Liver (tissue), 9 donors: ENCODE measurements around the gene SF3B3. TPM values are rescaled to one million over a fixed set of nuclear protein-coding genes. Genes with fewer than 3 reads are reported as not detected.

Experiments used
- DNase-seq: peaks from one replicate; pipeline ENCODE4 v3.0.0-alpha.2; 2017; ENCODE audit warnings: low spot score
- H3K27ac ChIP-seq, 2 donors: one replicate each; pipeline ENCODE4 v1.7.0; 2013; ENCODE audit warnings: inconsistent platforms in 2 of 2, low read length in 2 of 2, control low read depth in 1 of 2, low read depth in 1 of 2, mild to moderate bottlenecking in 1 of 2
- H3K27me3 ChIP-seq, 4 donors: one replicate each; pipeline versions ENCODE4 v1.6.1 to v1.7.0; 2013; ENCODE audit warnings: low read length in 3 of 4, inconsistent platforms in 1 of 4, mild to moderate bottlenecking in 1 of 4, moderate library complexity in 1 of 4; ENCODE audit not compliant: control insufficient read depth in 4 of 4, insufficient read depth in 4 of 4
- H3K36me3 ChIP-seq, 4 donors: one replicate each; pipeline versions ENCODE4 v1.6.1 to v1.7.0; 2013; ENCODE audit warnings: low read length in 3 of 4, mild to moderate bottlenecking in 3 of 4, low read depth in 1 of 4, moderate library complexity in 1 of 4; ENCODE audit not compliant: control insufficient read depth in 4 of 4, insufficient read depth in 3 of 4
- H3K4me1 ChIP-seq, 4 donors: one replicate each; pipeline versions ENCODE4 v1.6.1 to v1.7.0; 2013; ENCODE audit warnings: low read length in 3 of 4, mild to moderate bottlenecking in 3 of 4, moderate library complexity in 1 of 4; ENCODE audit not compliant: control insufficient read depth in 4 of 4, insufficient read depth in 4 of 4
- H3K4me3 ChIP-seq, 3 donors: one replicate each; pipeline versions ENCODE4 v1.6.1 to v1.7.0; 2013; ENCODE audit warnings: low read length in 3 of 3, control low read depth in 1 of 3, low read depth in 1 of 3, mild to moderate bottlenecking in 1 of 3
- H3K9ac ChIP-seq, 2 donors: one replicate each; pipeline ENCODE4 v1.7.0; 2013; ENCODE audit warnings: low read length in 2 of 2, mild to moderate bottlenecking in 2 of 2, moderate library complexity in 2 of 2, control low read depth in 1 of 2, low read depth in 1 of 2
- H3K9me3 ChIP-seq, 4 donors: one replicate each; pipeline versions ENCODE4 v1.6.1 to v1.7.0; 2013; ENCODE audit warnings: low read length in 3 of 4; ENCODE audit not compliant: control insufficient read depth in 4 of 4
- EGR1 ChIP-seq, 2 donors: IDR thresholded peaks; 2 replicates each; pipeline ENCODE4 v1.6.1; 2016 to 2018; ENCODE audit warnings: antibody characterized with exemption in 2 of 2, low read depth in 2 of 2
- FOXA1 ChIP-seq: IDR thresholded peaks from 2 replicates; pipeline ENCODE4 v1.6.1; 2016; ENCODE audit warnings: antibody characterized with exemption
- FOXA2 ChIP-seq: IDR thresholded peaks from 2 replicates; pipeline ENCODE4 v1.6.1; 2016; ENCODE audit warnings: antibody characterized with exemption
- GABPA ChIP-seq, 2 donors: IDR thresholded peaks in 1 of 2; conservative IDR thresholded peaks in 1 of 2; 2 replicates each; pipeline ENCODE4 v1.6.1; 2016; ENCODE audit warnings: antibody characterized with exemption in 2 of 2, mild to moderate bottlenecking in 1 of 2, moderate library complexity in 1 of 2
- HNF4A ChIP-seq, 2 donors: conservative IDR thresholded peaks; 2 replicates each; pipeline ENCODE4 v1.6.1; 2016; ENCODE audit warnings: antibody characterized with exemption in 2 of 2, mild to moderate bottlenecking in 2 of 2
- HNF4G ChIP-seq: IDR thresholded peaks from 2 replicates; pipeline ENCODE4 v1.6.1; 2016; ENCODE audit warnings: antibody characterized with exemption
- JUND ChIP-seq, 2 donors: IDR thresholded peaks; 2 replicates each; pipeline ENCODE4 v1.6.1; 2016; ENCODE audit warnings: antibody characterized with exemption in 2 of 2
- NR2F2 ChIP-seq: IDR thresholded peaks from 2 replicates; pipeline ENCODE4 v1.6.1; 2016; ENCODE audit warnings: antibody characterized with exemption
- RAD21 ChIP-seq, 2 donors: IDR thresholded peaks; 2 replicates each; pipeline ENCODE4 v1.6.1; 2016; ENCODE audit warnings: antibody characterized with exemption in 2 of 2, mild to moderate bottlenecking in 2 of 2
- RXRA ChIP-seq, 2 donors: IDR thresholded peaks; 2 replicates each; pipeline ENCODE4 v1.6.1; 2017 to 2018; ENCODE audit warnings: antibody characterized with exemption in 2 of 2, mild to moderate bottlenecking in 1 of 2
- SP1 ChIP-seq: IDR thresholded peaks from 2 replicates; pipeline ENCODE4 v1.6.1; 2018; ENCODE audit warnings: antibody characterized with exemption, mild to moderate bottlenecking
- TAF1 ChIP-seq: conservative IDR thresholded peaks from 2 replicates; pipeline ENCODE4 v1.6.1; 2016; ENCODE audit warnings: antibody characterized with exemption, mild to moderate bottlenecking
- YY1 ChIP-seq: IDR thresholded peaks from 2 replicates; pipeline ENCODE4 v1.6.1; 2016; ENCODE audit warnings: antibody characterized with exemption, mild to moderate bottlenecking
- WGBS: extraction: QIAGEN DNeasy Blood & Tissue Kit; methylation state at CpG from one replicate; pipeline ENCODE4 v1.1.7; 2013; 5-methylcytosine and 5-hydroxymethylcytosine counted together
- polyA plus RNA-seq, 2 donors: library from polyadenylated mRNA; stranded (reverse) in 1 of 2; unstranded in 1 of 2; fragments of 200-250 nt in 1 of 2; fragments of >200 nt in 1 of 2; fragmentation: Nextera tagmentation in 1 of 2; extraction: Ambion mirVana in 1 of 2; gene quantifications; one replicate each; pipeline versions ENCODE4 v1.2.1 to v1.2.3, GENCODE V29; 2013 to 2015
- total RNA-seq, 2 donors: library from RNA; depleted of rRNA; stranded (reverse); fragments of >200 nt; gene quantifications; one replicate each; pipeline ENCODE4 v1.2.3, GENCODE V29; 2014
- TF ChIP-seq, protein P1 (sequence below): IDR thresholded peaks from 2 replicates; pipeline ENCODE4 v1.6.1; 2016; ENCODE audit warnings: antibody characterized with exemption
- TF ChIP-seq, protein P2 (sequence below): IDR thresholded peaks from 2 replicates; pipeline ENCODE4 v1.6.1; 2016; ENCODE audit warnings: antibody characterized with exemption
- TF ChIP-seq, protein P3 (sequence below): IDR thresholded peaks from 2 replicates; pipeline ENCODE4 v1.6.1; 2016; ENCODE audit warnings: antibody characterized with exemption, mild to moderate bottlenecking
- TF ChIP-seq, protein P4 (sequence below): fragments of 150-350 bp; IDR thresholded peaks from 2 replicates; pipeline ENCODE4 v1.5.1; 2017; ENCODE audit warnings: improper control_type of control experiment, low read depth, low read length; ENCODE audit not compliant: missing input control
- TF ChIP-seq, protein P5 (sequence below): IDR thresholded peaks from 2 replicates; pipeline ENCODE4 v1.6.1; 2016; ENCODE audit warnings: antibody characterized with exemption
- donor health status: healthy.
- donor health status: healthy.
- donor health status: healthy.
- donor health status: healthy.
- donor health status: healthy.

The SF3B3 gene
- total and polyA plus RNA-seq, 4 donors = 38.9 to 77.8 (median 53.2) TPM

DNA sequence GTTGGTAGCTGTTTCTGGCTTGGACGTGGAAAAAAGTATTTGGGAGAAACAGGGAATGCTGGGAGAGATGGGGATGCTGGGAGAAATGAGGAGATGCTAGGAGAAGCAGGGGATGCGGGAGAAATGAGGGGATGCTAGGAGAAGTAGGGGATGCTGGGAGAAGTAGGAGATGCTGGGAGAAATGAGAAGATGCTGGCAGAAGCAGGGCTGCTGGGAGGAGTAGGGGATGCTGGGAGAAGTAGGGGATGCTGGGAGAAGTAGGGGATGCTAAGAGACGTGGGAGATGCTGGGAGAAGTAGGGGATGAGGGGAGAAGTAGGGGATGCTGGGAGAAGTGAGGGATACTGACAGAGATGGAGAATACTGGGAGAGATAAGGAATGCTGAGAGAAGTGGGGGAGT, 77.1 kb downstream of the SF3B3 start:
- DNase-seq = no peak
- H3K27ac ChIP-seq = no peak overlapping the region
- H3K27me3 ChIP-seq = no peaks in the 10 kb centered on the region
- no peaks in the 10 kb centered on the region for H3K9me3 ChIP-seq
- no peaks in the 10 kb centered on the region for H3K4me1 ChIP-seq
- WGBS = 77% methylated on average over 3 of the region's 3 CpGs
- no peaks in the 10 kb centered on the region for H3K36me3 ChIP-seq
- TF ChIP-seq HNF4A (conservative IDR thresholded peaks at IDR 0.05) (no peak), EGR1 (IDR thresholded peaks at IDR 0.05; ENCODE audit: low read depth in 2 of 2) (no peak), GABPA (IDR thresholded peaks at IDR 0.05 in 1 of 2, conservative IDR thresholded peaks at IDR 0.05 in 1 of 2) (no peak), TAF1 (no peak), SP1 (no peak), JUND (IDR thresholded peaks at IDR 0.05) (no peak), RAD21 (IDR thresholded peaks at IDR 0.05) (no peak), NR2F2 (no peak), YY1 (no peak), HNF4G (no peak), RXRA (IDR thresholded peaks at IDR 0.05) (no peak), FOXA1 (no peak), FOXA2 (no peak)
- TF ChIP-seq, protein P1, sequence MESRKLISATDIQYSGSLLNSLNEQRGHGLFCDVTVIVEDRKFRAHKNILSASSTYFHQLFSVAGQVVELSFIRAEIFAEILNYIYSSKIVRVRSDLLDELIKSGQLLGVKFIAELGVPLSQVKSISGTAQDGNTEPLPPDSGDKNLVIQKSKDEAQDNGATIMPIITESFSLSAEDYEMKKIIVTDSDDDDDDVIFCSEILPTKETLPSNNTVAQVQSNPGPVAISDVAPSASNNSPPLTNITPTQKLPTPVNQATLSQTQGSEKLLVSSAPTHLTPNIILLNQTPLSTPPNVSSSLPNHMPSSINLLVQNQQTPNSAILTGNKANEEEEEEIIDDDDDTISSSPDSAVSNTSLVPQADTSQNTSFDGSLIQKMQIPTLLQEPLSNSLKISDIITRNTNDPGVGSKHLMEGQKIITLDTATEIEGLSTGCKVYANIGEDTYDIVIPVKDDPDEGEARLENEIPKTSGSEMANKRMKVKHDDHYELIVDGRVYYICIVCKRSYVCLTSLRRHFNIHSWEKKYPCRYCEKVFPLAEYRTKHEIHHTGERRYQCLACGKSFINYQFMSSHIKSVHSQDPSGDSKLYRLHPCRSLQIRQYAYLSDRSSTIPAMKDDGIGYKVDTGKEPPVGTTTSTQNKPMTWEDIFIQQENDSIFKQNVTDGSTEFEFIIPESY = no peak
- TF ChIP-seq, protein P2, sequence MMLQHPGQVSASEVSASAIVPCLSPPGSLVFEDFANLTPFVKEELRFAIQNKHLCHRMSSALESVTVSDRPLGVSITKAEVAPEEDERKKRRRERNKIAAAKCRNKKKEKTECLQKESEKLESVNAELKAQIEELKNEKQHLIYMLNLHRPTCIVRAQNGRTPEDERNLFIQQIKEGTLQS = no peak
- TF ChIP-seq, protein P3, sequence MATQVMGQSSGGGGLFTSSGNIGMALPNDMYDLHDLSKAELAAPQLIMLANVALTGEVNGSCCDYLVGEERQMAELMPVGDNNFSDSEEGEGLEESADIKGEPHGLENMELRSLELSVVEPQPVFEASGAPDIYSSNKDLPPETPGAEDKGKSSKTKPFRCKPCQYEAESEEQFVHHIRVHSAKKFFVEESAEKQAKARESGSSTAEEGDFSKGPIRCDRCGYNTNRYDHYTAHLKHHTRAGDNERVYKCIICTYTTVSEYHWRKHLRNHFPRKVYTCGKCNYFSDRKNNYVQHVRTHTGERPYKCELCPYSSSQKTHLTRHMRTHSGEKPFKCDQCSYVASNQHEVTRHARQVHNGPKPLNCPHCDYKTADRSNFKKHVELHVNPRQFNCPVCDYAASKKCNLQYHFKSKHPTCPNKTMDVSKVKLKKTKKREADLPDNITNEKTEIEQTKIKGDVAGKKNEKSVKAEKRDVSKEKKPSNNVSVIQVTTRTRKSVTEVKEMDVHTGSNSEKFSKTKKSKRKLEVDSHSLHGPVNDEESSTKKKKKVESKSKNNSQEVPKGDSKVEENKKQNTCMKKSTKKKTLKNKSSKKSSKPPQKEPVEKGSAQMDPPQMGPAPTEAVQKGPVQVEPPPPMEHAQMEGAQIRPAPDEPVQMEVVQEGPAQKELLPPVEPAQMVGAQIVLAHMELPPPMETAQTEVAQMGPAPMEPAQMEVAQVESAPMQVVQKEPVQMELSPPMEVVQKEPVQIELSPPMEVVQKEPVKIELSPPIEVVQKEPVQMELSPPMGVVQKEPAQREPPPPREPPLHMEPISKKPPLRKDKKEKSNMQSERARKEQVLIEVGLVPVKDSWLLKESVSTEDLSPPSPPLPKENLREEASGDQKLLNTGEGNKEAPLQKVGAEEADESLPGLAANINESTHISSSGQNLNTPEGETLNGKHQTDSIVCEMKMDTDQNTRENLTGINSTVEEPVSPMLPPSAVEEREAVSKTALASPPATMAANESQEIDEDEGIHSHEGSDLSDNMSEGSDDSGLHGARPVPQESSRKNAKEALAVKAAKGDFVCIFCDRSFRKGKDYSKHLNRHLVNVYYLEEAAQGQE = no peak
- TF ChIP-seq, protein P4, sequence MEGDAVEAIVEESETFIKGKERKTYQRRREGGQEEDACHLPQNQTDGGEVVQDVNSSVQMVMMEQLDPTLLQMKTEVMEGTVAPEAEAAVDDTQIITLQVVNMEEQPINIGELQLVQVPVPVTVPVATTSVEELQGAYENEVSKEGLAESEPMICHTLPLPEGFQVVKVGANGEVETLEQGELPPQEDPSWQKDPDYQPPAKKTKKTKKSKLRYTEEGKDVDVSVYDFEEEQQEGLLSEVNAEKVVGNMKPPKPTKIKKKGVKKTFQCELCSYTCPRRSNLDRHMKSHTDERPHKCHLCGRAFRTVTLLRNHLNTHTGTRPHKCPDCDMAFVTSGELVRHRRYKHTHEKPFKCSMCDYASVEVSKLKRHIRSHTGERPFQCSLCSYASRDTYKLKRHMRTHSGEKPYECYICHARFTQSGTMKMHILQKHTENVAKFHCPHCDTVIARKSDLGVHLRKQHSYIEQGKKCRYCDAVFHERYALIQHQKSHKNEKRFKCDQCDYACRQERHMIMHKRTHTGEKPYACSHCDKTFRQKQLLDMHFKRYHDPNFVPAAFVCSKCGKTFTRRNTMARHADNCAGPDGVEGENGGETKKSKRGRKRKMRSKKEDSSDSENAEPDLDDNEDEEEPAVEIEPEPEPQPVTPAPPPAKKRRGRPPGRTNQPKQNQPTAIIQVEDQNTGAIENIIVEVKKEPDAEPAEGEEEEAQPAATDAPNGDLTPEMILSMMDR = no peak
- TF ChIP-seq, protein P5, sequence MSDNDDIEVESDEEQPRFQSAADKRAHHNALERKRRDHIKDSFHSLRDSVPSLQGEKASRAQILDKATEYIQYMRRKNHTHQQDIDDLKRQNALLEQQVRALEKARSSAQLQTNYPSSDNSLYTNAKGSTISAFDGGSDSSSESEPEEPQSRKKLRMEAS = no peak
- H3K4me3 ChIP-seq = no peak overlapping the region
- H3K9ac ChIP-seq = no peak overlapping the region
